K562 (cell line): ENCODE results near the gene ZNF618. TPM values are rescaled to one million over a fixed set of nuclear protein-coding genes. Genes with fewer than 3 reads are reported as not detected.

Experiments used
- ATAC-seq: fragments of 200-7000 bp; cut with Tn5 transposase; 3 replicates; pipeline ENCODE4 v1.9.1; 2020; ENCODE audit warnings: moderate library complexity
- BruUV-seq: library from RNA; stranded (reverse); fragments of 400-500 nt; replicated peaks from 2 replicates; lab custom pipeline; 2021; lab: Mats Ljungman, UMichigan
- CTCF ChIA-PET: fragments of 300-600 bp; formaldehyde crosslinking; extraction: SDS; loops from one replicate; lab custom pipeline; 2021; ENCODE audit warnings: low intra/inter-chr PET ratio; lab: Yijun Ruan, JAX
- POLR2A ChIA-PET: fragments of 300-600, 350-650 bp; sonication (Branson Sonifier 250); formaldehyde crosslinking; extraction: SDS; loops from one replicate; lab custom pipeline; 2021; ENCODE audit warnings: antibody characterized with exemption, inconsistent platforms; lab: Yijun Ruan, JAX
- DNase-seq, 4 experiments: peaks; one replicate each; pipeline versions ENCODE4 v3.0.0 to v3.0.0-alpha.2; 2011 to 2018; ENCODE audit warnings: low spot score in 3 of 4, mixed read lengths in 3 of 4; ENCODE audit errors: extremely low read depth in 1 of 4
- FAIRE-seq: peaks from 2 replicates; lab custom pipeline; 2011; peaks lifted over from hg19 to GRCh38; lab: Jason Lieb, UNC
- H2AFZ ChIP-seq: 2 replicates; pipeline ENCODE4 v1.6.0; 2011; ENCODE audit warnings: low read depth, low read length, control low read depth, inconsistent platforms
- H3K27ac ChIP-seq: fragments of 200-600 bp; 3 replicates; pipeline ENCODE4 v1.8.0; 2011; ENCODE audit warnings: low read depth, mild to moderate bottlenecking, control low read depth, inconsistent platforms, low read length, moderate library complexity, mixed read lengths; ENCODE audit errors: extremely low read depth
- H3K27me3 ChIP-seq, 2 experiments: fragments of 300-600 bp in 1 of 2; 2 replicates in 1 of 2; 3 replicates in 1 of 2; pipeline versions ENCODE4 v1.6.0 to v1.8.0; 2011; ENCODE audit warnings: inconsistent platforms in 2 of 2, low read length in 2 of 2, mild to moderate bottlenecking in 1 of 2, mixed read lengths in 1 of 2, moderate library complexity in 1 of 2; ENCODE audit not compliant: control insufficient read depth in 2 of 2, insufficient read depth in 2 of 2
- H3K36me3 ChIP-seq: fragments of 300-600 bp; 3 replicates; pipeline ENCODE4 v1.8.0; 2011; ENCODE audit warnings: mild to moderate bottlenecking, low read length, inconsistent platforms; ENCODE audit not compliant: control insufficient read depth, insufficient read depth
- H3K4me1 ChIP-seq, 2 experiments: fragments of 200-600 bp in 1 of 2; replicated peaks in 1 of 2; 2 replicates in 1 of 2; 3 replicates in 1 of 2; pipeline versions ENCODE4 v1.5.1 to v1.8.0; 2011; ENCODE audit warnings: inconsistent platforms in 2 of 2, low read length in 2 of 2, mild to moderate bottlenecking in 1 of 2, mixed read lengths in 1 of 2, moderate library complexity in 1 of 2; ENCODE audit not compliant: control insufficient read depth in 2 of 2, insufficient read depth in 2 of 2
- H3K4me2 ChIP-seq: 2 replicates; pipeline ENCODE4 v1.6.1; 2011; ENCODE audit warnings: low read length, control low read depth, inconsistent platforms, mixed read lengths; ENCODE audit not compliant: insufficient read depth
- H3K4me3 ChIP-seq: fragments of 200-600 bp; sonication (generic), shearing (Covaris generic); 2 replicates; pipeline ENCODE4 v1.5.1; 2016; ENCODE audit warnings: control low read depth, inconsistent platforms
- H3K79me2 ChIP-seq: fragments of 200-600 bp; 3 replicates; pipeline ENCODE4 v1.8.0; 2011; ENCODE audit warnings: low read length, inconsistent platforms; ENCODE audit not compliant: control insufficient read depth, insufficient read depth
- H3K9ac ChIP-seq, 2 experiments: 2 replicates each; pipeline versions ENCODE4 v1.6.0 to v1.6.1; 2011; ENCODE audit warnings: low read depth in 2 of 2, low read length in 2 of 2, control low read depth in 1 of 2, inconsistent platforms in 1 of 2, mild to moderate bottlenecking in 1 of 2, mixed read lengths in 1 of 2; ENCODE audit not compliant: insufficient read depth in 1 of 2
- H3K9me1 ChIP-seq: one replicate; pipeline ENCODE4 v1.6.0; 2011; ENCODE audit warnings: inconsistent platforms, mild to moderate bottlenecking, low read length, moderate library complexity; ENCODE audit not compliant: control insufficient read depth, insufficient read depth
- H3K9me3 ChIP-seq: replicated peaks from 2 replicates; pipeline ENCODE4 v1.5.1; 2011; ENCODE audit warnings: low read depth, low read length, inconsistent platforms; ENCODE audit not compliant: control insufficient read depth, insufficient read depth
- H4K20me1 ChIP-seq: replicated peaks from 2 replicates; pipeline ENCODE4 v1.6.1; 2011; ENCODE audit warnings: low read length, inconsistent platforms, mixed read lengths; ENCODE audit not compliant: control insufficient read depth, insufficient read depth
- HNRNPK ChIP-seq: fragments of 200-400 bp; formaldehyde crosslinking; IDR thresholded peaks from one replicate; pipeline ENCODE4 v1.6.1; 2018; ENCODE audit warnings: mild to moderate bottlenecking, low read depth, low read length; ENCODE audit not compliant: poor library complexity, severe bottlenecking
- TRIM25 ChIP-seq: fragments of 450-650 bp; IDR thresholded peaks from 2 replicates; pipeline ENCODE4 v1.7.0; 2016; ENCODE audit warnings: borderline replicate concordance
- WHSC1 ChIP-seq: IDR thresholded peaks from one replicate; pipeline ENCODE4 v1.6.1; 2012; ENCODE audit warnings: low read length, control low read depth, inconsistent platforms
- ZBTB33 ChIP-seq: sonication (generic); formaldehyde crosslinking; IDR thresholded peaks from 2 replicates; pipeline ENCODE4 v1.8.1; 2023; ENCODE audit warnings: mild to moderate bottlenecking, missing genetic modification reagents
- ZNF133 ChIP-seq: fragments of 250-450 bp; sonication (Bioruptor Pico); IDR thresholded peaks from 2 replicates; pipeline ENCODE4 v1.4.0; 2020; ENCODE audit warnings: mild to moderate bottlenecking
- ZNF280A ChIP-seq: fragments of 450-650 bp; IDR thresholded peaks from 2 replicates; pipeline ENCODE4 v1.6.1; 2018; ENCODE audit warnings: mild to moderate bottlenecking, low read depth; ENCODE audit not compliant: partially characterized antibody
- ZNF431 ChIP-seq: sonication (generic); formaldehyde crosslinking; IDR thresholded peaks from 2 replicates; pipeline ENCODE4 v1.8.0; 2022; ENCODE audit warnings: mild to moderate bottlenecking, missing genetic modification reagents
- ZNF785 ChIP-seq: fragments of 250-450 bp; sonication (Bioruptor Pico); IDR thresholded peaks from 2 replicates; pipeline ENCODE4 v1.4.0; 2020; ENCODE audit warnings: mild to moderate bottlenecking
- WGBS: fragments of 100-300 bp; shearing (Covaris generic); methylation state at CpG from one replicate; pipeline ENCODE4 v1.1.6; 2016; ENCODE audit warnings: low coverage, mixed read lengths; ENCODE audit not compliant: insufficient coverage; ENCODE audit errors: missing lambda C conversion rate; 5-methylcytosine and 5-hydroxymethylcytosine counted together
- in situ Hi-C: fragments of 300-500 bp; cut with MboI; formaldehyde crosslinking; loops from 4 replicates; pipeline ENCODE4 v1.15.0; 2018; ENCODE audit warnings: inconsistent platforms, mixed read lengths
- intact Hi-C: fragments of 100-400 bp; cut with micrococcal nuclease; formaldehyde crosslinking; loops from 2 replicates; pipeline ENCODE4 v1.14.2; 2022
- polyA plus RNA-seq, 8 experiments: library from polyadenylated mRNA; depleted of rRNA in 4 of 8; stranded (reverse) in 5 of 8; unstranded in 3 of 8; fragments of >200 nt; fragmentation: Nextera tagmentation in 2 of 8; fragmentation: Illumina TruSeq in 1 of 8; extraction: Ambion mirVana in 2 of 8; extraction: Trizol in 1 of 8; gene quantifications; 2 replicates each; pipeline versions ENCODE4 v1.2.1 to v1.2.3, GENCODE V29; 2011 to 2014; ENCODE audit warnings: inconsistent platforms in 1 of 8, missing spikeins in 1 of 8
- total RNA-seq, 7 experiments: library from RNA; depleted of rRNA in 6 of 7; stranded (reverse); fragments of >200 nt in 6 of 7; fragmentation: Illumina TruSeq in 2 of 7; extraction: Trizol in 2 of 7; gene quantifications; 2 replicates each; pipeline versions ENCODE4 v1.2.1 to v1.2.3, GENCODE V29; 2011 to 2021; ENCODE audit warnings: low replicate concordance in 1 of 7

Gene ZNF618
- total and polyA plus RNA-seq, 9 of the 15 experiments (the other 6 are each of a cell fraction or from before 2014, with no cell fraction given) = 0.08 to 13.7 (median 3.4) TPM

GRCh38 chr9:114047717-114048116, 171.6 kb downstream of the ZNF618 start (continued):
- no peak for TF ChIP-seq ZNF280A

- intact Hi-C loops (no loop called here), in situ Hi-C loops (no loop called here)
- no peaks in the 10 kb centered on the region for H3K9me3 ChIP-seq
- no peak overlapping the region for H2AFZ ChIP-seq
- no peaks in the 10 kb centered on the region for H3K4me1 ChIP-seq
- WGBS = 58% methylated on average over 39 of the region's 44 CpGs
- H3K27me3 ChIP-seq = peaks cover 0 to 20% of the 10 kb centered on the region in 2 experiments; a peak in 2 of 5 replicates
- no TSS peak for BruUV-seq
- DNase-seq = no peak
- TF ChIP-seq WHSC1 (no peak), ZNF431 (CRISPR knock-in tag) (no peak), HNRNPK (no peak), TRIM25 (no peak), ZNF785 (no peak), ZNF133 (CRISPR knock-in tag) (no peak), ZBTB33 (CRISPR knock-in tag) (no peak)
- no peaks in the 10 kb centered on the region for H3K9me1 ChIP-seq
- H4K20me1 ChIP-seq = no peaks in the 10 kb centered on the region
- H3K4me2 ChIP-seq = no peak overlapping the region
- H3K79me2 ChIP-seq = no peaks in the 10 kb centered on the region
- ChIA-PET CTCF (no interaction called here), POLR2A (interaction anchor here (0.7 to 0.8 kb wide), 2 partner anchors 10 kb away, joined by 3 to 4 read pairs; no protein-coding TSS in a partner anchor)
- H3K36me3 ChIP-seq = peaks cover 12% of the 10 kb centered on the region; the same call in 2 of the 3 replicates
- no peak overlapping the region for H3K27ac ChIP-seq
- no peak overlapping the region for H3K4me3 ChIP-seq
- FAIRE-seq = no peak
- no peak overlapping the region for H3K9ac ChIP-seq
- no peak for ATAC-seq
Measured at GRCh38 chr9:114048533-114049415, 172.7 kb downstream of the ZNF618 start.
